CD1c-positive myeloid dendritic cell (primary cell): Measurements from ENCODE around the gene THRB.

ENCODE experiments used
- DNase-seq: peaks from one replicate; pipeline ENCODE4 v3.0.0-alpha.2; 2016; ENCODE audit errors: extremely low spot score

THRB gene

GRCh38 chr3:24270744-24271143, 223.9 kb downstream of the THRB start:
- no peak for DNase-seq

- DNase-seq: no peak
These were observed 224.4 kb downstream of the THRB start for GRCh38 chr3:24270204-24270691.

- DNase-seq: peak; percentile 61
These were observed 229.9 kb downstream of the THRB start for GRCh38 chr3:24264748-24265158.

DNA sequence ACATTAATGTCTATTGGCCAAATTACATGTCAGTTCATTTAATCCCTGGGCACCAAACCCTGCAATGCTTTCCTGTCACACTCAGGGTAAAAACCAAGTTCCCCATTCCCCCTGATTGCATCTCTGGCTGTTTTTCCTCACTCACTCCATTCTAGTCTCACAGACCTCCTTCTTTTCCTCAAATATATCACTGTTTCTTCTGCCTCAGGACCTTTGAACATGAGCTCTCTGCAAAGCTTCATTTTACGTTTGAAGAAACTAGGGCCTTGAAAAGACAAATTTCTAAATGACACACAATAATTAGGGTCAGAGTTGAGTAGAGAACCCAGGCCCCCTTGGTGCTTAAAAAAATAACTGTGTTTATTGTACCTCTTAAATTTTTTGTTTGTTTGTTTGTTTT, 230.6 kb downstream of the THRB start:
- DNase-seq: no peak

- no peak for DNase-seq
These were observed 231.5 kb downstream of the THRB start for GRCh38 chr3:24263069-24263668.

DNA sequence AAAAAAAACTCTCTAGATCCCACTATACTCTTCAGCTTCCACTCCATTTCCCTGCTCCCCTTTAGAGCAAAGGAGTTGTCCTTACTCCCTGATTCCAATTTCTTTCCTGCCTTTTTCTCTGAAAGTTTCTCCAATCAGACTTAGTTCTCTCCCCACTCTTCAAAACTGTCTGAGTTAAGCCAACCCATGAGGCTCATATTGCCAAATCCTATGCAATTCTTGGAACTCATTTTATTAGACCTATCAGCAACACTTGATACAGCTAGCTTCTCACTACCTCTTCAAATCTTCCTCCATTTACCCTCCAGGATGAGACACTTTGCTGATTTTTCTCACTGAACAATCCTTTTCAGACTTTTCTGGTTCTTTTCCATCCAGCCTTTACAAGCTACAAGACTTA, 233.1 kb downstream of the THRB start:
- DNase-seq: no peak

DNA sequence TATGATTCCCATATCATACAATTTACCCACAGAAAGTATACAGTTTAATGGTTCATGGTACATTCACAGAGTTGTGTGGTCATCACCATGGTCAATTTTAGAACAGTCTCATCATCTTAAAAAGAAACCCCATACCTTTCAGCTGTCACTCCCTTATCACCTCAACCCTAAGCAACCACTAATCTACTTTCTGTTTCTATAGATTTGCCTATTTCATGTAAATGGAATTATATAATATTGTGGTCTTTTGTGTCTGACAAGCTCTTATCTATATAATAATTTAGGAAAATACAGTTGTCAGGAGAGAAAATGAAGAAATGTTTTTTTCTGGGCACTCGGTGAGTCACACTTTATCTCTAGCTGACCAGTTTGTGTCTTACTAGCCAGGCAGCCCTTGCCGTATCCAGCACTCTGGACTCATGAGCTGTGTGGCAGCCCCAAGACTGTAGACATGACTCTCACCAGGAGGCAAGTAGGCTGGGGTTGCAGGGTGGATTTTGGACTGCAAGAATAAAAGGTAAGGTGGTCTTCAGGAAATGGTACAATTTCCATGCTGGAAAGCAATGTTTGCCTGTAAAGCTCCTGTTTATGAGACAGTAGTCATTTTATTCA, 234.6 kb downstream of the THRB start:
- DNase-seq: no peak

GRCh38 chr3:24258727-24259600, 235.7 kb downstream of the THRB start:
- DNase-seq: no peak

DNA sequence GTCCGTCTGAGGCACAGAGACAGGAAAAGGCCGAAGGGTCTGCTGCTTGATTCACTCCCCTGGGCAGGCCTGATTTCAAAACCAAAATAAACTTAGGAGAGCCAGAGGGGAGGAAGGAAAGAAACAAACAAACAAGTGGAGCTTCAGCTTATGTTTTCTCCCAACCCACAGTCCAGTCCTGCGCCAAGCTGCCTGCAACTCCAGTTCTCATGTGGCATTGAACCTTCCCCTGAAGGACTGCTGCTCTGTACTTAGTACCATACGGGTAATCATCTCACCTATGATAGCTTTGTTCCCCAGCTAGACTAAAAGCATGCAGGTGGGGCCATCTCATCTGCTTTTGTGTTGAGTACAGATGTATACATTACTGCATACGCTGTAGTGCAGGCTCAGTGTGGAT, 236.4 kb downstream of the THRB start:
- DNase-seq: no peak

DNA sequence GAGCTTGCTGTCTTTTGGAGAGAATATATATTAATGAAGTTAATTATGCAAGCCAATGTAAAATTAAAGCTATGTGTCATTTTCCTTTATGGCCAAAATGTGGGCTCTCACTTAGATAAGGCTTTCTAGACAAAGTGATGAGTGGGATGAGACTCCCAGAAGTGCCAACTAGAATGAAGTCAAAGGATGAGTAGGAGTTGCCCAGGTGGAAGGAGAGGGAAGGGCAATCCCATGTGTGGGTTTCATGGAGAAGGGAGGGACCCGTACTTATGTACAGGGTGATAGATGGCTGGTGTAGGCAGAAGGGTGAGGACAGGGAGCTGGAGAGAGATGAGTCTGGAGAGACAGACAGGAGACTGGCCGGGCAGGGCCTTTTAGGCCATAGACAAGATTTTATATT, 239.2 kb downstream of the THRB start:
- DNase-seq: no peak

DNA sequence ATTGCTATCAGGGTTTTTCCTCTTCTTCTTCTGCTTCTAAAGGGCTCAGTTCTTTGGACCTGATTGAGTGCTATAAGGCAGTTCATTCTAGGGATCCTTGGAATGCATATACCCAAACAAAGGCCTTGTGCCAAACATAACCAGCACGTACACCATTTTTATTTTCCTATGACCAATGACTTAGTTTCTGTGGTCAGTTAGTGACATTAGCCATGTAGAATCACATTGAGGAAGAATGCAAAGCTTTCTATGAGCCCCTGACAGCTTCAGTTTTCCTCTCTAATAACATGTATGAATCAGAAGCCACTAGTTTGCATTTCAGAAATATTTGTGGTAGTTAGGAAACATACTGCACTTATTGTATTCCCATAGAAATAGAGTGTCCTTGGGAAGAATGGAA, 240.0 kb downstream of the THRB start:
- DNase-seq: no peak

DNA sequence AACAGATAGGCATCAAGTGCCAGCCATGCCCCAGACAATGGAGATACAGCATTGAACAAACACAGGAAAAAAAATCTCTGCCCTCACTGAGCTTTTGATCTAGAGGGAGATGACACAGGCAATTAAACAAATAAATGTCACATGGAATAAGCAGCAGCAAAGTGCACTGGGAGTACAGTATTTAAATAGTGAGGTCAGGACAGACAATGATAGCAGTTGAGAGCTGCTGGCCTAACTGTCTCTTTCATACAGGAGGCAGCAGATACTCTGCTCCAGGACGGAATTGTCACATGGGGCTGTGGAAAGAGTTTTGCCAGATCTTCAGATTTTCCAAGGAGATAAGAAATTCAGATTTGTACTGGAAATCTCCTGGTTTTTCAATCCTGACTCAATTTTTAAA, 241.3 kb downstream of the THRB start:
- DNase-seq: no peak

DNA sequence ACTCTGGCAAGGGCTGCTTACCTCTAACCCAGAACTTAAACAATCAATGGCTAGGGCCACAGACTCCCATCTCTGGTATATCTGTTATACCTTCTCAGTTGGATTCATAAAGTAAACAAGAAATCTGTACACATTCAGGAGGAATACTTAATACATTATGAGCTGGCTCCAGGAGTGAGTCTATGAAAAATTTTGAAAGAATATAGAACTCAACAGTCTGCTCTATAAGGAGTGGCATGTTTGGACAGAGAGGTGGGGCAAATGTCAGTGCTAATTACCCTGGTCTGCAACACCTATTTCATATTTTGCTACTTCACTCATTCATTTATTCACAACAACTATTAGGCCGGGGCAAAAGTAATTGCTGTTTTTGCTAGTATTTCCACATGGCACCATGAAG, 245.1 kb downstream of the THRB start:
- DNase-seq: no peak

DNA sequence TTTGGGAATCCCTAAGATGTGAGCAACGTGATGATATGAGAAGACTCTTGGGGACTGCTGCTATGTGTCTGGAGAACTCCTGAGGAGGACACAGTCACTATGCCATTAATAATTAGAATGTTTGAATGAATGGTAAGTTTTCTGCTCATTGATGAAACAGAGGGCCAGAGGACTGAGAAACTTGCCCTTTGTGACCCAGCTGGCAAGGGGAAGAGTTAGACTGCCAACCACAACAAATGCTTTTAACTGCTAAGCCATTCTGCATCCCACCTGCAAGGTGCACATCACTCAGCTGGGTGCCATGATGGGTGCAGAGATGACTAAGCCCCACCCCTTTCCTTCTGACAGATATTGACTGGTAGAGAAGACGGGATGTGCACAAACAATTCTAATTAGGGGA, 249.6 kb downstream of the THRB start:
- DNase-seq: no peak

DNA sequence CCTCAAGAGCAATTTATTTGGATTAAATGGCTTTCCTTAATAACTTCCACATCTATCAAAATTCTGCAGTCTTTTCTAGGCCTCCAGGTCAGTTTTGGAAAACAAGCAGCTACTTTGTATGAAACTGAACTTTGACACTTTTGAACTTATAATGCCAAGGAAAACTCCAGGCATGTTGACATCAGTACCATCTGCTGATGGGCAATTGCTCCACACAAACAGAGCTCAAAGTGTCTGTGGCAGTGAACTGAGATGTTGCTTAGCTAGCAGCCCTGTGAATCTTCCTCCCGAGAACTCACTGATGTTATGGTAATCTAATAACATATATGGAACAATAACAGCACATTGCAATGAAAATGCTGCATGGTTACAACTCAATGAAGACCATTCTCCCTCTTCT, 250.2 kb downstream of the THRB start:
- no peak for DNase-seq

GRCh38 chr3:24242012-24242698, 252.5 kb downstream of the THRB start:
- DNase-seq: no peak

DNA sequence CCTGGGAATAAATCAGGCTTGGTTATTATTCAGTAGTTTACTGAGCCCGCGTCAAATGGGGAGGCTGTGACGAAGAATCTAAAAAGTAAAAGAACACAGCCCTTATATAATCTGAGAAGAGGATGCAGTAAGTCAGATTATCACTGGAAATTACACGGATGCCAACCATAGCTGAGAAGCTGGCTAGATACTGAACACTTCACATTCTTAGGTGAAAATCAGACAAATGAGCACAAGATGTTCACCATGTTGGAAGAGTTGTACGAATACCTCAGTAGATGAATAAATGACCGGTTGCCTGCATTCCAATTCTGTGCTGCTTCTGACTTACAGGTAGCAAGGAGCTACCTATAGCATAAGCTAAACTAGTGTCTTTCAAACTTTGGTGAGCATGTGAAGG, 254.3 kb downstream of the THRB start:
- no peak for DNase-seq

DNA sequence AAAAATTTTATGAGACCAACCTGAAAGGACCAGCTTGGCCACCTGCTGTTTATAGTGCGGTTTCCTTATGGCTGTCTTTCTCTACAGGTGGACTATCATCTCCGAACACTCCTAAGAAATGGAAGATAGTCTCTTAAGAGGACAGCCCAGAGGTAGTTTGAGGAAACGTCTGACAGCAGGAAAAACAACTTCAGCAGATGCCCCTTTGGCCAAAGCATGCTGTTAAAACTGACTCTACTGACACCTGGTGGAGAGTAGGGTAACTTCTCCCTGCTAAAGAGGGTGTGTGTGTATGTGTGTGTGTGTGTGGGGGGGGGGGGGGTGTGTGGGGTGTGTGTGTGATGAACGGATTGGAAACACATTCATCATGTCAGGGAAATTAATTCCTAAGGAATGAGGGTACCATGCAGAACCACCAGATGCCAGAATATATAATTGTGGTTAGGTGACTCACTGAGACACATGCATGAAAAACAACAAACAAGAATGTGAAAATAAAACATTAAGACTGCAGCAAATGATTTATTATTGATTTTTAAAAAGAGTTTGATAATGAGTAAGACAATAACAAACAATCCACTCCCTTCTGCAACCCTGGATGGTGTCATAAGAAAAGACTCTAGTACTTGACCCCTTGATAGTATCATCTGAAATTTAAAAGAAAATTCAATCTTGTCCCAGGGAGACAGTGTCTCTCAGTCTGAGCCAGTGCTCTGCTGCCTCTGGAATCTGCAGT, 256.5 kb downstream of the THRB start:
- peak; percentile 60 for DNase-seq

GRCh38 chr3:24235121-24235520, 259.5 kb downstream of the THRB start:
- no peak for DNase-seq

GRCh38 chr3:24232784-24233183, 261.9 kb downstream of the THRB start:
- DNase-seq: no peak

GRCh38 chr3:24229468-24230221, 265.0 kb downstream of the THRB start:
- no peak for DNase-seq
